ENCODE data around the gene POU2AF1. TPM values are rescaled to one million over a fixed set of nuclear protein-coding genes. Genes with fewer than 3 reads are reported as not detected.

Gene POU2AF1
- total and polyA plus RNA-seq, 8 donors, result 0.38 to 4.5 (median 0.98) TPM

DNA sequence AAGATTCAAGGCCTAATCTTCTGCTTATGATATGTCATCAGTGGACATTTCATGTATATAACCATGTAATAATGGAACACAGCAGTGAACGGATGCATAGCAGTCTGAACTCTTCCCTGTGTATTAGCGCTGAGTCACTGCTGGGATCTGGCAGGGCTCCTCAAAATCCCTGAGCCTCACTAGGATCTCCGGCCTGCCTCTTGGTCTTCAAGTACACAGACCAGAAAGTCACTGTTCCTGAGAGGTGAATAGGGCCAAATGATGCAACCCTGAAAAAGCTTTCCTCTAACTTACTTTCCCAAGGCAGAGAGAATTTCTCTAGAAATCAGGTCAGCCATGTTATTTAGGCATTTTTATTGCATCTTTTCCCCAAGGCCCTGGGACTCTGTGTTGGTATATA lies 35.0 kb downstream of the POU2AF1 start:
- Histone ChIP-seq H3K9me3 (no peaks in the 10 kb centered on the region), H3K4me3 (no peak overlapping the region), H3K36me3 (no peaks in the 10 kb centered on the region), H3K4me1 (no peaks in the 10 kb centered on the region), H3K27ac (no peak overlapping the region), H3K27me3 (no peaks in the 10 kb centered on the region)
- intact Hi-C loops (cut with DNase I), result no loop called here
- TF ChIP-seq, protein P1, sequence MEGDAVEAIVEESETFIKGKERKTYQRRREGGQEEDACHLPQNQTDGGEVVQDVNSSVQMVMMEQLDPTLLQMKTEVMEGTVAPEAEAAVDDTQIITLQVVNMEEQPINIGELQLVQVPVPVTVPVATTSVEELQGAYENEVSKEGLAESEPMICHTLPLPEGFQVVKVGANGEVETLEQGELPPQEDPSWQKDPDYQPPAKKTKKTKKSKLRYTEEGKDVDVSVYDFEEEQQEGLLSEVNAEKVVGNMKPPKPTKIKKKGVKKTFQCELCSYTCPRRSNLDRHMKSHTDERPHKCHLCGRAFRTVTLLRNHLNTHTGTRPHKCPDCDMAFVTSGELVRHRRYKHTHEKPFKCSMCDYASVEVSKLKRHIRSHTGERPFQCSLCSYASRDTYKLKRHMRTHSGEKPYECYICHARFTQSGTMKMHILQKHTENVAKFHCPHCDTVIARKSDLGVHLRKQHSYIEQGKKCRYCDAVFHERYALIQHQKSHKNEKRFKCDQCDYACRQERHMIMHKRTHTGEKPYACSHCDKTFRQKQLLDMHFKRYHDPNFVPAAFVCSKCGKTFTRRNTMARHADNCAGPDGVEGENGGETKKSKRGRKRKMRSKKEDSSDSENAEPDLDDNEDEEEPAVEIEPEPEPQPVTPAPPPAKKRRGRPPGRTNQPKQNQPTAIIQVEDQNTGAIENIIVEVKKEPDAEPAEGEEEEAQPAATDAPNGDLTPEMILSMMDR (IDR thresholded peaks at IDR 0.05), result no peak
- peak in 1 of 4 donors; percentile 66 for DNase-seq
- peak; percentile 97 for ATAC-seq

DNA sequence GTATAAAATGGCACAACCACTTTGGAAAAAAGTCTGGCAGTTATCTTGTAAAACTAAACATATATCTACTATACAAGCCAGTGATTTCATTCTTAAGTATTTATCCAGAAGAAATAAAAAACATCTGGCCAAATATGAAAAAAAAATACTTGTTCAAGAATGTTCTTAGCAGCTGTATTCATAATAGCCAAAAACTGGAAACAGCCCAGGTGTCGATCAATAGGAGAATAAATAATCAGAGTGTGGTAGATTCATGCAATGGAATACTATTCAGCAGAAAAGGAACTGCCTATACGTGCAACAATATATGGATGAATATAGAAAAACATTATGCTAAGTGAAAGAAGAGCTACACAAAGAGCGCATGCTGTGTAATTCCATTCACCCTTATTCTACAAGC lies 36.7 kb downstream of the POU2AF1 start:
- intact Hi-C loops (cut with DNase I), result no loop called here
- TF ChIP-seq, protein P1 (IDR thresholded peaks at IDR 0.05), result no peak
- Histone ChIP-seq H3K9me3 (no peaks in the 10 kb centered on the region), H3K4me1 (no peaks in the 10 kb centered on the region), H3K4me3 (no peak overlapping the region), H3K27me3 (no peaks in the 10 kb centered on the region), H3K36me3 (no peaks in the 10 kb centered on the region), H3K27ac (no peak overlapping the region)
- ATAC-seq, result no peak
- DNase-seq, result no peak

DNA sequence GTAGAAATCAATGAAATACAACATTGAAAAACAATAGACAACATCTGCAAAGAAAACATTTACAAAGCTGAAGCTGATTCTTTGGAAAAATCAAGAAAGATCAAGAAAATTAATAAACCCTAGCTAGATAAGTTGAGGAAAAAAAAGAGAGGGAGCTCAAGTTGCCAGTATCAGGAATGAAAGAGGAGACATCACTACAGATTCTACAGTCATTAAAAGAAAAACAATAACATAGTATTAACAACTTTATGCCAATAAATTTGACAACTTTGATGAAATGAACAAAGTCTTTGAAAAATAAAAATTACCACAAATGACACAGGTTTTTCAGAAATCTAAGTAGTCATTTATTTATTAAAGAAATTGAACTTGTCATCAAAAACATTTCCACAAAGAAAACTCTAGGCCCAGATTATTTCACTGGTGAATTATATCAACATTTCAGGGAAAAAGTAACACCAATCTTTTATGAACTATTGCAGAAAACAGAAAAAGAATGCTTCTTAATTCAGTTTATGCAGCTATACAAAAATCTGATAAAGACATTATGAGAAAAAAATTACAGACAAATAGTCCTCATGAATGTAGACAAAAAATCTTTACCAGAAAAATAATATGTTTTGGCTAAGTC lies 39.2 kb downstream of the POU2AF1 start:
- Histone ChIP-seq H3K4me3 (no peak overlapping the region), H3K9me3 (no peaks in the 10 kb centered on the region), H3K36me3 (no peaks in the 10 kb centered on the region), H3K27me3 (no peaks in the 10 kb centered on the region), H3K27ac (no peak overlapping the region), H3K4me1 (peaks cover 0 to 4% of the 10 kb centered on the region in 2 donors)
- ATAC-seq, result no peak
- TF ChIP-seq, protein P1 (IDR thresholded peaks at IDR 0.05), result no peak
- intact Hi-C loops (cut with DNase I), result no loop called here
- DNase-seq, result no peak

DNA sequence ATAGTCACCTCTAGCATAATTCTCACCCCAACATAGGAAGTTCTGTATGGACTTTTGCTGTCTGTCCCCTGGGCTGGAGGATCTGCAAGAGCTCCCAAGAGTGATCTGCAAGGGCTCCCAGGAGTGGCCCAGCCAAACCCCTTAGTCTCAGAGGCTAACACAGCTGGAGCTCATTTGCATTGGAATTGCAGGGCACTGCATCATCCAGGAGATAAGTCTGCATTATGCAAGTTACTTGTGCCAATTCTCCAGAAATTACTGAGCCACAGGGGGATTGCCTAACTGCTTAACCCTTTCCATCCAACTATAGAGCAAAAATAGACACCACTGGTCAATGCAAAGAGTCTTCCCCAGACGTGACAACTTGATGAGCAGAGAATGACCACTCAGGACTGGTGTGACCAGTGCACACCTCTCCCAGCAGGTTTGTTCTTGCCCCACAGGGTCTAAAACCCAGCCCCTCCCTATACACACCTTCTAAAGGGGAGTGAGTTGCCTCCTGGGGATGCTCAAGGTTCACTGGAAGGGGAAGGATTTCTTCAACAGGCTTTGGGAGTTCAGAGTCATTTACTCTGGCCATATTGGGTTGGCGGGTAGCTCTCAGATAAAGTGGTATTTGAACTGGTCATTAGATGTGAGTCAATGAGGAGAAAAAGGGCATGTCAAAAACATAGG lies 42.4 kb downstream of the POU2AF1 start:
- peak; percentile 36 for ATAC-seq
- peak in 2 of 4 donors; percentile 47 to 77 for DNase-seq

DNA sequence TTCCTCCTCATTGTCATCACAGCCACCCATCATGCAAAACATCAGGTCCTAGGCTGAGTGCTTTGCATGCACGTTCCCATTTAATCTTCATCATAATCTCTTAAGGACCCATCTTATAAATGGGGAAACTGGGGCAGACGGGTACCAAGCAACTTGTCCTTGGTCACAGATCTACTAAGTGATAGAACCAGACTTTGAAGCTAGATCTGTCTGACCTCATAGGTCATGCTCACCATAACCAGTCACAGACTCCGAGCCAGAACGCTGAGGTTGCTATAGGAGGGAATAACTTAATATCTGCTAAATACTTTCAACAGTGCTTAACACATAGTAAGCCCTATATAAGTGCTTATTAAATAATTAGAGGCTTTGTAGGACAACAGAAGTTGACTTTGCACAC lies 43.0 kb downstream of the POU2AF1 start:
- Histone ChIP-seq H3K27me3 (no peaks in the 10 kb centered on the region), H3K9me3 (no peaks in the 10 kb centered on the region), H3K36me3 (no peaks in the 10 kb centered on the region), H3K4me3 (no peak overlapping the region), H3K4me1 (peaks cover 0 to 5% of the 10 kb centered on the region in 2 donors), H3K27ac (no peak overlapping the region)
- ATAC-seq (no peak), DNase-seq (no peak)
- intact Hi-C loops (cut with DNase I), result no loop called here
- TF ChIP-seq, protein P1 (IDR thresholded peaks at IDR 0.05), result no peak

More for the DNA sequence above, 42.4 kb downstream of the POU2AF1 start:
- peaks cover 0 to 5% of the 10 kb centered on the region in 2 donors for H3K4me1 ChIP-seq
- no peaks in the 10 kb centered on the region for H3K27me3 ChIP-seq
- TF ChIP-seq, protein P1 (IDR thresholded peaks at IDR 0.05), result no peak
- no peaks in the 10 kb centered on the region for H3K36me3 ChIP-seq
- no peak overlapping the region for H3K4me3 ChIP-seq
- H3K27ac ChIP-seq, result no peak overlapping the region
- intact Hi-C loops (cut with DNase I), result no loop called here
- H3K9me3 ChIP-seq, result no peaks in the 10 kb centered on the region

Data from left lung (tissue), 10 donors.